BE2C (cell line): ENCODE measurements around the gene PRDM16.

ENCODE experiments used
- DNase-seq: peaks from one replicate; pipeline ENCODE4 v3.0.0-alpha.2; 2020
- H3K27me3 ChIP-seq: fragments of 250-450 bp; sonication (Bioruptor Pico); 2 replicates; pipeline ENCODE4 v1.5.1; 2020; ENCODE audit warnings: mild to moderate bottlenecking
- H3K36me3 ChIP-seq: fragments of 250-450 bp; sonication (Bioruptor Pico); 2 replicates; pipeline ENCODE4 v1.5.1; 2020; ENCODE audit warnings: mild to moderate bottlenecking
- H3K4me1 ChIP-seq: fragments of 250-450 bp; sonication (Bioruptor Pico); 2 replicates; pipeline ENCODE4 v1.5.1; 2020
- H3K4me3 ChIP-seq: 2 replicates; pipeline ENCODE4 v1.5.1; 2011; ENCODE audit warnings: low read depth, low read length
- H3K9me3 ChIP-seq: fragments of 250-450 bp; sonication (Bioruptor Pico); 2 replicates; pipeline ENCODE4 v1.5.1; 2020
- TF ChIP-seq, protein P1 (sequence below): IDR thresholded peaks from 2 replicates; pipeline ENCODE4 v1.5.1; 2012; ENCODE audit warnings: mild to moderate bottlenecking, low read depth, low read length

Gene PRDM16

DNA sequence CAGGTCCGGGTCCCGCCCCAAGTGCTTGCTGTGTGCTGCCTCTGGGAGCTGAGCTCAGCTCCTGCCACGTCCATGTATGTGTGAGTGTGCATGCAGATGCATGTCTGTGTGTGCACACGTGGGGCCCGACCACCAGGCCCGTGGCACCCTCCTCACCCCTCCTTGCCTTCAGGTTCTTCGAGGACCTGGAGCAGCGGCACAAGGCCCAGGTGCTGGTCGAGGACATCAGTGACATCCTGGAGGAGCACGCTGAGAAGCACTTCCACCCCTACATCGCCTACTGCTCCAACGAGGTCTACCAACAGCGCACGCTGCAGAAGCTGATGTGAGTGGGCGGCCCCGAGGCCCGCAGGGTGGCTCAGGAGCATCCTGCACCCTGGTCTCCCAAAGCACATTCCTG lies 403.9 kb downstream of the PRDM16 start:
- Histone ChIP-seq H3K9me3 (no peaks in the 10 kb centered on the region), H3K27me3 (no peaks in the 10 kb centered on the region), H3K36me3 (no peaks in the 10 kb centered on the region), H3K4me1 (peaks cover 3% of the 10 kb centered on the region; the same call in 1 of the 2 replicates), H3K4me3 (no peak overlapping the region)
- DNase-seq: no peak
- TF ChIP-seq, protein P1, sequence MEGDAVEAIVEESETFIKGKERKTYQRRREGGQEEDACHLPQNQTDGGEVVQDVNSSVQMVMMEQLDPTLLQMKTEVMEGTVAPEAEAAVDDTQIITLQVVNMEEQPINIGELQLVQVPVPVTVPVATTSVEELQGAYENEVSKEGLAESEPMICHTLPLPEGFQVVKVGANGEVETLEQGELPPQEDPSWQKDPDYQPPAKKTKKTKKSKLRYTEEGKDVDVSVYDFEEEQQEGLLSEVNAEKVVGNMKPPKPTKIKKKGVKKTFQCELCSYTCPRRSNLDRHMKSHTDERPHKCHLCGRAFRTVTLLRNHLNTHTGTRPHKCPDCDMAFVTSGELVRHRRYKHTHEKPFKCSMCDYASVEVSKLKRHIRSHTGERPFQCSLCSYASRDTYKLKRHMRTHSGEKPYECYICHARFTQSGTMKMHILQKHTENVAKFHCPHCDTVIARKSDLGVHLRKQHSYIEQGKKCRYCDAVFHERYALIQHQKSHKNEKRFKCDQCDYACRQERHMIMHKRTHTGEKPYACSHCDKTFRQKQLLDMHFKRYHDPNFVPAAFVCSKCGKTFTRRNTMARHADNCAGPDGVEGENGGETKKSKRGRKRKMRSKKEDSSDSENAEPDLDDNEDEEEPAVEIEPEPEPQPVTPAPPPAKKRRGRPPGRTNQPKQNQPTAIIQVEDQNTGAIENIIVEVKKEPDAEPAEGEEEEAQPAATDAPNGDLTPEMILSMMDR: no peak

DNA sequence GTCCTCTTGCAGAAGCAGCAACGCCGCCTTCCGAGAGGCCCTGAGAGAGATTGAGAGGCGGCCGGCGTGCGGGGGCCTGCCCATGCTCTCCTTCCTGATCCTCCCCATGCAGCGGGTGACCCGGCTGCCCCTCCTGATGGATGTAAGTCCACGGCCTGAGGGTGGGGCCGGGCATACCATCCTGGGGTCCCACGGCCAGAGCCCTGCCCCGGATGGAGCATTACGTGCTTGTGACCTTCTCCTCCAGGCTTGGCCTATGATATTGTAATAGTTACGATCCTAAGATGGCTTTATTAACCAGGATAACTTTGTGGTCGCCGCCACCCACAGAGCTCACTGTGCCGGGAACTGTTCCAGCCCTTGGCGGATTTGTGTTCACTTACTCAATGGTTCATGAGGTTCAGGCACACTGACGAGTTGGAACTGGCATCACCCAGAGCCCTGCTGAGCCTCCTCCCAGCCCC lies 404.4 kb downstream of the PRDM16 start:
- Histone ChIP-seq H3K4me1 (peaks cover 3% of the 10 kb centered on the region; the same call in 1 of the 2 replicates), H3K36me3 (no peaks in the 10 kb centered on the region), H3K4me3 (no peak overlapping the region), H3K9me3 (no peaks in the 10 kb centered on the region), H3K27me3 (no peaks in the 10 kb centered on the region)
- no peak for DNase-seq
- TF ChIP-seq, protein P1: no peak

DNA sequence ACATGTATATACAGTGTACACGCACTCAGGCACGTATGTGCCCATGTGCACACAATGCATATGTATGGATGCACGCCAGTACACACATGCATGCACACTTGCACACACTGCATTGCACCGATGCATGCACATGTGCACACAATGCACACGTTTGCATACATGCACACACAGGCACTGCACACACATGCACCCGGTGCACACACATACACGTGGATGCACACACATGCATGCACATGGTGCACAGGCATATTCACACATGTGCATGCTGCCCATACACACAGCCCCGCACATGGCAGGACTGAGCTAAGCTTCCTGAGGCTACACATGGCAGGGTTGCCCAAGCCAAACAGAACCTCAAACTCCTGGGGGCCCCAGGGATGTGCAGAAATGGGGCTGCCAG lies 405.0 kb downstream of the PRDM16 start:
- H3K4me3 ChIP-seq: no peak overlapping the region
- H3K4me1 ChIP-seq: peaks cover 3% of the 10 kb centered on the region; the same call in 1 of the 2 replicates
- no peak for DNase-seq
- H3K27me3 ChIP-seq: no peaks in the 10 kb centered on the region
- TF ChIP-seq, protein P1: no peak
- H3K36me3 ChIP-seq: no peaks in the 10 kb centered on the region
- no peaks in the 10 kb centered on the region for H3K9me3 ChIP-seq

DNA sequence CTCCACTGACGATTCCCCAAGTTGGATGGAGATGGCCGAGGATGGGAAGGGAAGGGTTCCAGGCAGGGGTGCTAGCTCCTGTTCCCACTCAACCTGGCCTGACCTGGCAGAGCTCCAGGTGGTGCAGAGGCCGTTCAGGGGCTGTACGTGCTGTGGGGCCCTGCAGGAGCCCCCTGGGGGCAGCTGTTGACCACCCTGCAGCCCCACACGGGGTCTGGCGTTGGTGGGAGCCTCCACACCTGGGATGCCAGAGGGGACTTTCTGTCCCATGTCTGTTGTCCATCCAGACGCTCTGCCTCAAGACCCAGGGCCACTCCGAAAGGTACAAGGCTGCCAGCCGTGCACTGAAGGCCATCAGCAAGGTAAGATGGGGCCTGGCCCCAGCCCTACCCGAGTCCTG lies 405.4 kb downstream of the PRDM16 start:
- H3K4me1 ChIP-seq: peaks cover 3% of the 10 kb centered on the region; the same call in 1 of the 2 replicates
- no peak for DNase-seq
- H3K36me3 ChIP-seq: no peaks in the 10 kb centered on the region
- H3K27me3 ChIP-seq: no peaks in the 10 kb centered on the region
- H3K4me3 ChIP-seq: no peak overlapping the region
- no peaks in the 10 kb centered on the region for H3K9me3 ChIP-seq
- TF ChIP-seq, protein P1: no peak

DNA sequence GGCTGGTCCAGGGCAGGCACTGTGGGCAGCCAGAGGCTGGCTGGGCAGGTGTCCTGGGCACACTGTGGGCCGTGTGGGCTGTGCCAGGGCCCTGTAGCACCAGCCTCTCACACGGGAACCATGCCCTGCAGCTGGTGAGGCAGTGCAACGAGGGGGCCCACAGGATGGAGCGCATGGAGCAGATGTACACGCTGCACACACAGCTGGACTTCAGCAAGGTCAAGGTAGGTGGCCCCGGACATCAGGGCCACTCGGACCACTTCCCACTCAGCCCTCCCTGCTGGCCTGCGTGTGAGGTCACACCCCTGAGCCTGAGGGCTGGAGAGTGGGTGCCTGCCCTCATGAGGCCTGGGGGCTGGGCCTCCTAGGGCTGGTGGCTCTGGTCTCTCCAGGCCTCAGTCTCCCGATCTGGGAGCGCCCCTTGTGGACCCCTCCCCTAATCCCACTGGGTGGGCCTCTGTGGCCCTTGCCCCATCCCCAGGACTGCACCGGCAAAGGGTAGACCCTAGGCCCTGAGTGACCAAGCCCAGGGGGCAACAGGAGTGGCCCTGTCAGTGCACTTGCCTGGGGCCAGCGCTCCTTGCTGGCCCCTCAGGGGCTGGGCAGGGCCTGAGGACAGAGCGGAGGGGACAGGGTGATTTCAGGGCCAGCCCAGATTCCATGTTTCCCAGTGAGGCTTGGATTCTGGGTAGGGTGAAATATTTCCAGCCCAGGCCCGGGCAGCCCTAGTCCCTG lies 407.0 kb downstream of the PRDM16 start:
- Histone ChIP-seq H3K36me3 (no peaks in the 10 kb centered on the region), H3K9me3 (no peaks in the 10 kb centered on the region), H3K27me3 (no peaks in the 10 kb centered on the region), H3K4me3 (no peak overlapping the region), H3K4me1 (peaks cover 3% of the 10 kb centered on the region; the same call in 1 of the 2 replicates)
- TF ChIP-seq, protein P1: no peak
- no peak for DNase-seq

DNA sequence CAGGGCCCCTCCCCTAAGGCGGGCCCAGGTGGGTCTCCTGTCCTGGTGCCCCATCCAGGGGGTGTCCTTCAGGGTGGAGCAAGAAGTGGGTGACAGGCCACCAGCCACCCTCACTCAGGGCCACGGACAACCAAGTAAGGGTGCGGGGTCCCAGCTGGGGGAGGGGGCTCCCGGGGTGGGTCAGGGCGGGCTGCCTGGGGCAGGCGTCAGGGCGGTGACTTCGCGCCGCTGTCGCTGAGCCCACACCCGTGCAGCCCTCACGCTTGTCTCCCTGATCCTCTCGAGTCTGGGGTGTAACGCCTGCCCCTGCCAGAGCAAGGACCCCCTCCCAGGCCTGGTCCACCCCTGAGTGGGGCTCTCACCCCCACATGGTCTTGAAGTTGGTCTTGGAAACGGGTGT lies 407.7 kb downstream of the PRDM16 start:
- no peak overlapping the region for H3K4me3 ChIP-seq
- TF ChIP-seq, protein P1: no peak
- H3K27me3 ChIP-seq: no peaks in the 10 kb centered on the region
- H3K4me1 ChIP-seq: peaks cover under 1% of the 10 kb centered on the region; the same call in 1 of the 2 replicates
- H3K36me3 ChIP-seq: no peaks in the 10 kb centered on the region
- no peaks in the 10 kb centered on the region for H3K9me3 ChIP-seq
- no peak for DNase-seq
